ENCODE results near the gene VIPR2.
"Not testable (repeated sequence)": the region's sequence is repeated elsewhere in the genome, so short reads cannot be mapped to it uniquely, and the experiment has no call there.

VIPR2 gene

GRCh38 chr7:159013825-159014289, 130.8 kb downstream of the VIPR2 start:
- DNase-seq (ENCODE audit: low read depth in 1 of 2, low spot score in 1 of 2) = no peak

DNA sequence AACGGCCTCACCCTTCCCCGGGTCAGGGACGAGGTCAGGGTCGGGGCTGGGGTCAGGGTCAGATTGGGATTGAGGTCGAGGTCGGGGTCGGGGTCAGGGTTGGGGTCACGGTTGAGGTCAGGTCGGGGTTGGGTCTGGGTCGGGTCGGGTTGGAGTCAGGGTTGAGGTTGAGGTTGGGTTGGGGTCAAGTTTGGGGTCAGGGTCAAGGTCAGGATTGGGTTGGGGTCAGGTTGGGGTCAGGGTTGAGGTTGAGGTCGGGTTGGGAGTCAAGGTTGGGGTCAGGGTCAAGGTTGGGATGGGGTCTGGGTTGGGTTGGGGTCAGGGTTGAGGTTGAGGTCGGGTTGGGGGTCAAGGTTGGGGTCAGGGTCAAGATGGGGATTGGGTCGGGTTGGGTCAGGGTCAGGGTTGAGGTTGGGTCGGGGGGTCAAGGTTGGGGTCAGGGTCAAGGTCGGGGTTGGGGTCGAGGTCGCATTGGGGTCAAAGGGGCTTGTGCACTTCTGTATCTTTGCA, 131.4 kb downstream of the VIPR2 start:
- no peak for DNase-seq (ENCODE audit: low read depth in 1 of 2, low spot score in 1 of 2)

GRCh38 chr7:159012353-159013069, 132.2 kb downstream of the VIPR2 start:
- DNase-seq (ENCODE audit: low read depth in 1 of 2, low spot score in 1 of 2) = no peak

DNA sequence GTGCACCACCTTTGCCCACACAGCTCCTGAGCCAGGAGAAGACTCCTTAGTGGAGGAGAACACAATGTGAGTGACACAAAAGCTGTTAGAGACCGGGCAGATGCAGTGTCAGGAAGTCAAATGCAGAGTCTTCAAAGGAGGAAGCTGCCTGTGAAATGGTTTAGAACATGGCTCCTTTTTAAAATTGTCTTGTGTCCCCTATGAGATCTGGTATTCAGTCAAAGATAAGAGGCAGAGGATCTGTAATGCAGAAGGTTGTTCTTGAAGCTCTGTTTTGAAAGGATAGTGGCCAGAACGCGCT, 133.0 kb downstream of the VIPR2 start:
- no peak for DNase-seq (ENCODE audit: low read depth in 1 of 2, low spot score in 1 of 2)

DNA sequence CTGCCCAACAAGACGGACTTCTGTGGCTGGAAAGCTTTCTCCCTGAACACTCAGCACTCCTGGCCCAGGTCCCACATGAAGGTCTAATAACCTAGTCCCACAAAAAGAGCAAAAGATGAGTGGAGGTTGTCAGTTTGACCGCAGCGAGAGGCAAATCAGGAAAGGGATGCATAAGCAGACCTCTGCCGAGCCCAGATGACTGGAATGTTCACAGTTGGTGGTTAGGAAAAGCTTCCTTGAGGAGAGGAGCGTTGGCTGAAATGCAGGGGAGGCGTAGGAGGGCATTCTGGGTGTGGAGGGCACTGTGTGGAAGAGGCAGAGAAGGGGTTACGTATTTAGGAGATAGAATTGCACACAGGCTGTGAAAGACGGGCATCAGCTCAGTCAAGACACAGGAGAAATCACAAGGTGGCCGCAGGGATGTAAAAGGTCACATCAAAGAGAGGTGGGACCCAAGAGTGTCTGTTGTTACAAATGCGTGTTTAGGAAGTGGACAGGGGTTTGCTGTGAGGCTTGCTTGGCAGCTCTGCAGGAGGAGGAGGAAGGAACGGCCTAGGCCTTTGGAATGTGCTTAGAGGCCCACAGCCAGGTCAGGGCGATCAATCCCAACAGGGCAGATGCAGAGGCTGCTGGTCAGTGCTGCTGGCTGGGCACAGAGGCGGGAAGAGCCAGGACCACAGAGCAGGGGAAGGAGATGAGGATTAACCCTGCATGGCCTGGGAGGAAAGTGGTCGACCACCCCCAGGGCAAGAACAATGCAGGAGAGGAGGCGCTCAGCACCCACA, 133.5 kb downstream of the VIPR2 start:
- no peak for DNase-seq (ENCODE audit: low read depth in 1 of 2, low spot score in 1 of 2)

DNA sequence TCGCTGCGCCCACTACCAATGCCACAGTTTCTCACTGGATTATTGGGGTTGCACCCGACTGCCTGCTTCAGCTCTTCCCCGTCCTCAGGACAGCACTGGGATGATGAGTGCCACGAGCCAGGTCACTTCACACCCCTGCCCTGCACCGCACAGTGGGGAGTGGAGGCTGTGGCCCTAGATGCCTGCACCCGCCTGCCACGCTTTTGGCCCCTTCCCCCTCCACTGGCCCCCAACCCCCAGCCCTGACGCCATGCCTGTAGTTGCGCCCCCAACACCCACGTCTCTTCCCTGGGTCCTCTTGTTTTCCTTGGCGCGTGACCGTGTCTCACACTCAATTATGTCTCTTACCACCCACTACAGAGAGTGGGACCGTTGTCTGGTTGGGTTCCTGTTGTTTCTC, 134.3 kb downstream of the VIPR2 start:
- DNase-seq (ENCODE audit: low read depth in 1 of 2, low spot score in 1 of 2) = no peak

DNA sequence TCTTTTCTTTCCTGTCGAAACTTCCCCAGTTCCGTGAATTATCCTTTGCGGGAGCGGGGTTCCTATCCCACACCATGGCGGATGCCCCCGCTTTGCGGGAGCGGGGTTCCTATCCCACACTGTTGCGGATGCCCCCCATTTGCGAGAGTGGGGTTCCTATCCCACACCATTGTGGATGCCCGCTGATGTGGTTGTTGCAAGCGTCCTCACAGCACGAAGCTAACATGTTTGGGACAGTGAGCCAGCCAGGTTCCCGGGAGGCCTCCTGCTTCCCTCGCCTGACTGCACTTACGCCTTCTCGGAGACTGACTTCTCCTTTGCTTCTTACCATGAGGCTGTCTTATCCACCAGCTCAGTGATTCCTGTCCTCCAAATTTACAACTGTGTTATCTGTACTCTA, 134.7 kb downstream of the VIPR2 start:
- no peak for DNase-seq (ENCODE audit: low read depth in 1 of 2, low spot score in 1 of 2)

GRCh38 chr7:159008417-159008816, 136.2 kb downstream of the VIPR2 start:
- DNase-seq (ENCODE audit: low read depth in 1 of 2, low spot score in 1 of 2) = no peak

DNA sequence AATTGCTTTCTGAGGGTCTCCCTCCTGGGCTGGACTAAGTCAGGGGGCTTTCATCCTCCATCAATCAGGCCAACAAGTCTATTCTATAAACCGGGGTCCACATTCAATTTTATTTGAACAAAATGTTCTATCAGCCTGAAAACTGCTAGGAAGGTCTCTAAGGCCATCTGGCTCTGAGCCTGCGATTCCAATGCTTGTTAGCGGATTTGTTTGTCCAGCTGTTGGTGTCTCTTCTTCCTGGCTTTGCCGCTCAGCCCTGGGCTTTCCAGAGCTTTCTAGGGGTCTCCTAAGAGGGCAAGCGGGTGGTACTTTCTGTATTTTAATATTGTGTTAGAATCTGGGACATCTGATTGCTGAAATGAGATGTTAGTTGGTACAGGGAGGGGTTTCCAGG, 136.7 kb downstream of the VIPR2 start:
- DNase-seq (ENCODE audit: low read depth in 1 of 2, low spot score in 1 of 2) = no peak

DNA sequence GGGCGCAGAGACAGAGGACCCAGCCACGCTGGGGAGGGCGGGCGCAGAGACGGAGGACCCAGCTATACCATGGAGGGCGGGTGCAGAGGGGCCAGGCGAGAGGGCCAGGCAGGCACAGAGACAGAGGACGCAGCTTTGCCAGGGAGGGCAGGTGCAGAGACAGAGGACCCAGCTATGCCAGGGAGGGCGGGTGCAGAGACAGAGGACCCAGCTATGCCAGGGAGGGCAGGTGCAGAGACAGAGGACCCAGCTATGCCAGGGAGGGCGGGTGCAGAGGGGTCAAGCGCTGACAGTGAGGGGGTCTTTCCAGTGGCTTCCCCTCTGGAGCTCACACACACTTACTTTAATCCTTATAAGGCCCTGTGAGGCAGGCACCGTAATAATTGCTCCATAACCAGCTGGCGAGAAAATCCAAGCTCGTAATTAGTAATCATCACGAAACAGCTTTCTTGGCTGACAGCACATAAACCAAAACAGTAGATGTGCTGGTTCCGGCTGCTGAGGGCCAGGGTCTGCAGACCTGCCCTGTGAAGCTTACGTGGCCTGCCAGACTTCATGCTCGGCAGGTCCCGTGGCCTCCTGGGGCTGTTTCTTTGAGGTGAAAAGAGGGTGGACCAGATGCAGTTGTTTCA, 137.2 kb downstream of the VIPR2 start:
- DNase-seq (ENCODE audit: low read depth in 1 of 2, low spot score in 1 of 2) = no peak

GRCh38 chr7:159006610-159007130, 138.0 kb downstream of the VIPR2 start:
- DNase-seq (ENCODE audit: low read depth in 1 of 2, low spot score in 1 of 2) = no peak

GRCh38 chr7:159006022-159006609, 138.6 kb downstream of the VIPR2 start:
- DNase-seq (ENCODE audit: low read depth in 1 of 2, low spot score in 1 of 2) = not testable (repeated sequence)

- DNase-seq (ENCODE audit: low read depth in 1 of 2, low spot score in 1 of 2) = no peak
Measured at GRCh38 chr7:159005618-159006017, 139.0 kb downstream of the VIPR2 start.

DNA sequence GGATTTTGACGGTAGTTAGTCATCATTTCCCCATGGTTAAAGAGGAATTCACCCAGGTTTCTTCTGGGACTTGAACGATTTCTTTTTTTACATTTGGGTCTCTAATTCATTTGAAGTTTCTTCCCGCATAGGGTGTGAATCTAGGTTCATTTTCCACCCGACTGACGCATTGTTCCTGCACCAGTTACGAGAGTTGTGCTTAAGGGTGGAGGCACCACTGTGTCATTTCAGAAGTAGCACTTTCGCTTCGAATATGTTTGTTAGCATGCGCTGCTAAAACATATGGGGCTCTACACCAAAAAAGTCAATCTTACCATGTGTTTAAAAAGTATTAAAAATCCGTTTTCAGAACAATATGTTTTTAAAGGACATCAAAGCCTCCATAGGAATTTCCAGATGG, 140.3 kb downstream of the VIPR2 start:
- no peak for DNase-seq (ENCODE audit: low read depth in 1 of 2, low spot score in 1 of 2)

DNA sequence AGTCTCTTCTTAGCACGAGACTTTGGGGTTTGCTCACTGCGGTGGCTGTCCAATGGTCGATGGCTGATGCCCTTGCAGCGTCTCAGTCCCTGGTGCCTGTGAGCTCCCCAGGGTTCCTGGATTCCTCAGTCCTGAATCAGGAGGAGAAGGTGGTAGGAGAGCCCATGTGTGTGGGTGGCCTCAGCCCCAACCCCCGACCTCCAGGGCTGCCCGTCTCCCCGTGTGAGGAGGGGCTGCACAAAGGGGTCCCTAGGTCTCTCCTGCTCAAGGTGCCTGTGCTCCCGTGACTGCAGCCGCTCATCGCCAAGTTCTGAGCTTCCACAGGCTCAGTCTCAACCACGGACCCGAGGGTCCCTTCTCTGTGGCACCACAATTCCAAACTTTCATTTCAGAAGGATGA, 142.9 kb downstream of the VIPR2 start:
- no peak for DNase-seq (ENCODE audit: low read depth in 1 of 2, low spot score in 1 of 2)

- DNase-seq (ENCODE audit: low read depth in 1 of 2, low spot score in 1 of 2) = no peak
Measured at GRCh38 chr7:159000859-159001435, 143.7 kb downstream of the VIPR2 start.

DNA sequence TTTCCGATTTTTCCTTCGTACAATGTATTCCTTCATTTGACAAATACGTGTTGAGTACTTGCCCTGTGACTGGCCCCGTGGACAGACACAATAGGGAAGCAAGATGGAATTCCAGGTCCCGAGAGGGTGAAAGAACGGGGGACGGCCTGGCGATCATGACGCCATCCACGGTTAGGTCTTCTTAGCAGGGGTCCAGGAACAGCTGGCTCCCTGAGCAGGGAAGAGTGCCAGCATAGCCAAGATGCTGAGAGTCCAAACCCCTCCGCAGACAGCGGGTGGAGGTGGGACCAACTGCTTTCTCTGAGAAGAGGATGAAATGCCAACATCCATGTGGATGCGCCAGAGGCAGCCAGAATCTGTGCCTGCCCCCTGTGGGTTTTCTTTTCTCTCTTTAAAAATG, 144.6 kb downstream of the VIPR2 start:
- DNase-seq (ENCODE audit: low read depth in 1 of 2, low spot score in 1 of 2) = no peak

GRCh38 chr7:158999496-158999895, 145.2 kb downstream of the VIPR2 start:
- DNase-seq (ENCODE audit: low read depth in 1 of 2, low spot score in 1 of 2) = no peak

GRCh38 chr7:158998261-158998660, 146.4 kb downstream of the VIPR2 start:
- DNase-seq (ENCODE audit: low read depth in 1 of 2, low spot score in 1 of 2) = not testable (repeated sequence)

DNA sequence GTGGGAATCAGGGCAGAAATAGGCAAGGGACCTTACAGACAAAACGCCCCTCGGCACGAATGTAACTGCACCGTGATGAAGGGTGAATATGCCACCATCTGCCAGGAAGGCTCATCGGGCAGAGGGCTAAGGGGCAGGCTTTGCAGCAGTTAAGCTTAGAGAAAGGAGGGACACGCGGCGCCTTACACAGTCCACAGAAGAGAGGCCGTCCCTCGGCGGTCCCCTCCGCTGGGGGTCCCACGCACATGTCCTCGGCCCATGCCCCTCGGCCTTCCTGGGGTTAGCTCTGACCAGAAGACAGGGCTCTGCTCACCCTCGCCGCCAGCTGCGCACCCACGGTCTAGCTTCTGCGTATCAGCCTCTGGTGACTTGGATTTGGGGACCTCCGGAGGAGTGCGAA, 147.2 kb downstream of the VIPR2 start:
- no peak for DNase-seq (ENCODE audit: low read depth in 1 of 2, low spot score in 1 of 2)

DNA sequence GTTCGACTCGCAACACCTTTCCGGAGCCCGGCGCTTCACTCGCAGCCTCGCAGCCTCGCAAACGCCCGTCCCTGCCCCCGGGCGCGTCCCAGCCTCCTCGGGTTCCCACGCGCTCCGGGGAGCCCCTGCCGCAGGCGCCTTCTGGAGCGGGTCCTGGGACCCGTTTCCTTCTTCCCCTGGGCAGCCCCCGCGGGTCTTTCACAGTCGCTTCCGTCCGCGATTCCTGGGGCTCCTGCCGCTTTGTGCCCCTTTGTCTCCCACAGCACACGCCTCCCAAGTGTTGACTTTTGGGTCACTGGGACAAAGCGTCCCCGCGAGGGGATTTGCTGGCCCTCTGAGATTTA, 147.6 kb downstream of the VIPR2 start:
- no peak for DNase-seq (ENCODE audit: low read depth in 1 of 2, low spot score in 1 of 2)

Measured in activated T-helper 1 cell treated with anti-CD3 and anti-CD28 coated beads, Interleukin-2, amount 50 U/mL, for 16 hours (primary cell).